Stimulated activated CD4-positive, alpha-beta T cell treated with anti-CD3 and anti-CD28 coated beads, TNF-alpha, amount 100 ng/mL, for 1 hour (primary cell): ENCODE measurements around the gene QSOX2.
A peak's percentile ranks its signal among the peaks of the same experiment; 100 is the strongest.

Experiments
- DNase-seq, 3 donors: peaks; one replicate each; pipeline ENCODE4 v3.0.0-alpha.2; 2020; ENCODE audit warnings: low read depth in 3 of 3, low spot score in 1 of 3

Gene QSOX2

GRCh38 chr9:136245219-136246150, at the start of gene QSOX2:
Gene QSOX2, minus strand, starts transcription at chr9:136245812. Its CDS starts 9 bp downstream, at chr9:136245803.
- DNase-seq: peak; percentile 72 to 82 (median 77)

- no peak for DNase-seq
Measured at GRCh38 chr9:136295055-136295454, 49.4 kb upstream of the QSOX2 start.

- DNase-seq: no peak
Measured at GRCh38 chr9:136294437-136294836, 48.8 kb upstream of the QSOX2 start.

GRCh38 chr9:136293476-136294077, 48.0 kb upstream of the QSOX2 start:
- no peak for DNase-seq

GRCh38 chr9:136292591-136293448, 47.2 kb upstream of the QSOX2 start:
- no peak for DNase-seq

- no peak for DNase-seq
Measured at GRCh38 chr9:136292026-136292538, 46.5 kb upstream of the QSOX2 start.

GRCh38 chr9:136291306-136292025, 45.9 kb upstream of the QSOX2 start:
- DNase-seq: no peak

- DNase-seq: no peak
Measured at GRCh38 chr9:136290508-136291000, 44.9 kb upstream of the QSOX2 start.

GRCh38 chr9:136289651-136290507, 44.3 kb upstream of the QSOX2 start:
- no peak for DNase-seq

GRCh38 chr9:136287960-136288753, 42.5 kb upstream of the QSOX2 start:
- DNase-seq: no peak

GRCh38 chr9:136286987-136287379, 41.4 kb upstream of the QSOX2 start:
- DNase-seq: no peak

- no peak for DNase-seq
Measured at GRCh38 chr9:136286359-136286986, 40.9 kb upstream of the QSOX2 start.

GRCh38 chr9:136285501-136286358, 40.1 kb upstream of the QSOX2 start:
- no peak for DNase-seq

GRCh38 chr9:136284951-136285350, 39.3 kb upstream of the QSOX2 start:
- DNase-seq: no peak

- no peak for DNase-seq
Measured at GRCh38 chr9:136284311-136284710, 38.7 kb upstream of the QSOX2 start.

- DNase-seq: peak; percentile 21 to 68 (median 48)
Measured at GRCh38 chr9:136283291-136284235, 38.0 kb upstream of the QSOX2 start.
